ENCODE data around the gene CSNK1G1.

- TF ChIP-seq, protein P1, sequence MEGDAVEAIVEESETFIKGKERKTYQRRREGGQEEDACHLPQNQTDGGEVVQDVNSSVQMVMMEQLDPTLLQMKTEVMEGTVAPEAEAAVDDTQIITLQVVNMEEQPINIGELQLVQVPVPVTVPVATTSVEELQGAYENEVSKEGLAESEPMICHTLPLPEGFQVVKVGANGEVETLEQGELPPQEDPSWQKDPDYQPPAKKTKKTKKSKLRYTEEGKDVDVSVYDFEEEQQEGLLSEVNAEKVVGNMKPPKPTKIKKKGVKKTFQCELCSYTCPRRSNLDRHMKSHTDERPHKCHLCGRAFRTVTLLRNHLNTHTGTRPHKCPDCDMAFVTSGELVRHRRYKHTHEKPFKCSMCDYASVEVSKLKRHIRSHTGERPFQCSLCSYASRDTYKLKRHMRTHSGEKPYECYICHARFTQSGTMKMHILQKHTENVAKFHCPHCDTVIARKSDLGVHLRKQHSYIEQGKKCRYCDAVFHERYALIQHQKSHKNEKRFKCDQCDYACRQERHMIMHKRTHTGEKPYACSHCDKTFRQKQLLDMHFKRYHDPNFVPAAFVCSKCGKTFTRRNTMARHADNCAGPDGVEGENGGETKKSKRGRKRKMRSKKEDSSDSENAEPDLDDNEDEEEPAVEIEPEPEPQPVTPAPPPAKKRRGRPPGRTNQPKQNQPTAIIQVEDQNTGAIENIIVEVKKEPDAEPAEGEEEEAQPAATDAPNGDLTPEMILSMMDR (conservative IDR thresholded peaks at IDR 0.05; ENCODE audit: low read depth, low read length): no peak
- TF ChIP-seq POLR2A (IDR thresholded peaks at IDR 0.05; ENCODE audit: low read depth, low read length) (no peak), SMC3 (IDR thresholded peaks at IDR 0.05; ENCODE audit: low read depth, low read length) (no peak), MAFK (IDR thresholded peaks at IDR 0.05; ENCODE audit: low read depth, low read length) (no peak), FOS (IDR thresholded peaks at IDR 0.05; ENCODE audit: low read depth, low read length) (no peak), RAD21 (IDR thresholded peaks at IDR 0.05; ENCODE audit: low read length) (no peak)
Measured at GRCh38 chr15:64137226-64137833, 218.6 kb downstream of the CSNK1G1 start.
